ENCODE measurements around the gene AFAP1. TPM values are rescaled to one million over a fixed set of nuclear protein-coding genes. Genes with fewer than 3 reads are reported as not detected.

The AFAP1 gene
- total RNA-seq, 1 experiment from 2014 or later = 42.1 TPM

- H4K20me1 ChIP-seq (ENCODE audit: low read length) = no peaks in the 10 kb centered on the region
Observed at GRCh38 chr4:7880683-7881082, 59.0 kb downstream of the AFAP1 start.

GRCh38 chr4:7879127-7879526 is 60.5 kb downstream of the AFAP1 start:
- no TSS peak for BruUV-seq (replicated peaks)
- Histone ChIP-seq H3K79me2 (ENCODE audit: low read length) (peaks cover 94% of the 10 kb centered on the region), H3F3A (ENCODE audit: low read length, unreplicated experiment) (peaks cover 9% of the 10 kb centered on the region), H3K9me2 (replicated peaks; ENCODE audit: low read length) (no peaks in the 10 kb centered on the region), H3K9ac (ENCODE audit: low read length) (peak overlapping the region; percentile 50), H4K20me1 (ENCODE audit: low read length) (no peaks in the 10 kb centered on the region), H3K27ac (ENCODE audit: low read length) (peak overlapping the region; percentile 92), H2AFZ (ENCODE audit: low read length) (no peak overlapping the region), H3K36me3 (ENCODE audit: low read depth, low read length) (no peaks in the 10 kb centered on the region), H3K27me3 (ENCODE audit: low read length) (no peaks in the 10 kb centered on the region), H3K4me2 (ENCODE audit: low read length) (peak overlapping the region; percentile 47), H3K4me3 (ENCODE audit: low read length) (no peak overlapping the region), H3K4me1 (ENCODE audit: insufficient read depth, low read length) (peaks cover 60% of the 10 kb centered on the region), H3K9me3 (ENCODE audit: low read length) (no peaks in the 10 kb centered on the region)
- intact Hi-C loops (cut with micrococcal nuclease) = no loop called here
- POLR2A ChIA-PET (ENCODE audit: unreplicated experiment) = no interaction called here
- CTCF ChIA-PET = no interaction called here
- TF ChIP-seq EZH2phosphoT487 (IDR thresholded peaks at IDR 0.05; ENCODE audit: borderline replicate concordance, low read length) (no peak), CTCF (conservative IDR thresholded peaks at IDR 0.05; ENCODE audit: low read depth, low read length) (no peak)
- no peak for ATAC-seq
- no peak for DNase-seq

More at GRCh38 chr4:7880683-7881082, 59.0 kb downstream of the AFAP1 start:
- no TSS peak for BruUV-seq (replicated peaks)
- H3K9me3 ChIP-seq (ENCODE audit: low read length) = no peaks in the 10 kb centered on the region
- peaks cover 9% of the 10 kb centered on the region for H3F3A ChIP-seq (ENCODE audit: low read length, unreplicated experiment)
- H3K27ac ChIP-seq (ENCODE audit: low read length) = peak overlapping the region; percentile 92
- H3K36me3 ChIP-seq (ENCODE audit: low read depth, low read length) = no peaks in the 10 kb centered on the region
- peak overlapping the region; percentile 8; the same call in 1 of the 2 replicates for H3K4me2 ChIP-seq (ENCODE audit: low read length)
- TF ChIP-seq EZH2phosphoT487 (IDR thresholded peaks at IDR 0.05; ENCODE audit: borderline replicate concordance, low read length) (no peak), EZH2 (IDR thresholded peaks at IDR 0.05; ENCODE audit: low read length, unreplicated experiment) (no peak), CTCF (conservative IDR thresholded peaks at IDR 0.05; ENCODE audit: low read depth, low read length) (no peak)
- no peaks in the 10 kb centered on the region for H3K27me3 ChIP-seq (ENCODE audit: low read length)
- no peak overlapping the region for H2AFZ ChIP-seq (ENCODE audit: low read length)
- H3K9me2 ChIP-seq (replicated peaks; ENCODE audit: low read length) = no peaks in the 10 kb centered on the region
- intact Hi-C loops (cut with micrococcal nuclease) = loop anchor here (2.0 to 5.0 kb wide), 2 partner anchors 20 to 107 kb away; no protein-coding TSS in a partner anchor
- ATAC-seq (peak; percentile 18), DNase-seq (no peak)
- H3K79me2 ChIP-seq (ENCODE audit: low read length) = peaks cover 95% of the 10 kb centered on the region
- ChIA-PET POLR2A (ENCODE audit: unreplicated experiment) (no interaction called here), CTCF (no interaction called here)
- peaks cover 60% of the 10 kb centered on the region for H3K4me1 ChIP-seq (ENCODE audit: insufficient read depth, low read length)
- no peak overlapping the region for H3K4me3 ChIP-seq (ENCODE audit: low read length)
- peak overlapping the region; percentile 22; the same call in 1 of the 2 replicates for H3K9ac ChIP-seq (ENCODE audit: low read length)

- H3K9me2 ChIP-seq (replicated peaks; ENCODE audit: low read length) = no peaks in the 10 kb centered on the region
- no peak overlapping the region for H3K9ac ChIP-seq (ENCODE audit: low read length)
- TF ChIP-seq EZH2 (IDR thresholded peaks at IDR 0.05; ENCODE audit: low read length, unreplicated experiment) (no peak), CTCF (conservative IDR thresholded peaks at IDR 0.05; ENCODE audit: low read depth, low read length) (no peak)
- H3K9me3 ChIP-seq (ENCODE audit: low read length) = no peaks in the 10 kb centered on the region
- H4K20me1 ChIP-seq (ENCODE audit: low read length) = no peaks in the 10 kb centered on the region
- DNase-seq (no peak), ATAC-seq (no peak)
- intact Hi-C loops (cut with micrococcal nuclease) = no loop called here
- no peak overlapping the region for H3K27ac ChIP-seq (ENCODE audit: low read length)
- no peak overlapping the region for H3K4me3 ChIP-seq (ENCODE audit: low read length)
- H3K4me2 ChIP-seq (ENCODE audit: low read length) = no peak overlapping the region
- no TSS peak for BruUV-seq (replicated peaks)
- H3K79me2 ChIP-seq (ENCODE audit: low read length) = peaks cover 94% of the 10 kb centered on the region
- H3K27me3 ChIP-seq (ENCODE audit: low read length) = no peaks in the 10 kb centered on the region
- H3K36me3 ChIP-seq (ENCODE audit: low read depth, low read length) = no peaks in the 10 kb centered on the region
- ChIA-PET CTCF (no interaction called here), POLR2A (ENCODE audit: unreplicated experiment) (no interaction called here)
- peaks cover 4% of the 10 kb centered on the region for H3F3A ChIP-seq (ENCODE audit: low read length, unreplicated experiment)
- no peak overlapping the region for H2AFZ ChIP-seq (ENCODE audit: low read length)
- peaks cover 62% of the 10 kb centered on the region for H3K4me1 ChIP-seq (ENCODE audit: insufficient read depth, low read length)
Observed at GRCh38 chr4:7878323-7878722, 61.3 kb downstream of the AFAP1 start.
